GM19193 (cell line): ENCODE data around the gene MAML3.

ENCODE experiments used
- POLR2A ChIP-seq: IDR thresholded peaks from 4 replicates; pipeline ENCODE4 v1.6.1; 2011; ENCODE audit not compliant: insufficient read depth, insufficient read length; ENCODE audit errors: extremely low read depth

MAML3 gene

DNA sequence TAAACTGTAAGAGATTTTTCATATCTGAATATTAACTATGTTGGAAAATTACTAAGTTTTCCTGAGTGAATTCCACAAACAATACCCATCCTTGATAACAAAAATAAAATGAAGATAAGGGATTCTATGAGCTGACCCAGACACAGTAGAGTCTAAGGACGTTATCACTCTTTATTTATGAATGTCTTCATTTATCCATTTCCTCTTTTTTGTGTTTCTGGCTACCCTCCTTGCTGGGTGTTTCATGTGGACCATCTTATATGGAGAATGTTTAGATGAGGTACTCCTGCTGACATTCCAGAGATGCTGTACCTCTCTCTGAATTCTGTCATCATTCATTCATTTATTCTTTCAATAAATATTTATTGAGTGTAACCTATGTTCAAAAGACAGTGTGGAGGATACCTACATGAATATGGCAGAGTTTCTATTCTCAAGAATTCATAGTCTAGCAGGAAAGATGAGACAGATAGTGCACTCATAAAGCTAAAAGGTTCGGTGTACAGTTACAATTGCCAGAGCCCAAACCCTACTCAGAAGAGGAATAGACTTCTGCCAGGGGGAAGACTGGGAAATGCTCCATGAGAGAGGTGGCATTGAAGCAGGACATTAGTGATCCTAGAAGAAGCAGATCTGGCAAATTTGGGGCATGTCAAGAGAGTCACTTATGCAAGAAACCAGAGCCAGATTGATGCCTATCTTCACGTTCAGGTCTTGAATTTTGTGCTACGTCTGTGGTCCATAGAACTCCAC, 195.8 kb downstream of the MAML3 start:
- TF ChIP-seq POLR2A = no peak

DNA sequence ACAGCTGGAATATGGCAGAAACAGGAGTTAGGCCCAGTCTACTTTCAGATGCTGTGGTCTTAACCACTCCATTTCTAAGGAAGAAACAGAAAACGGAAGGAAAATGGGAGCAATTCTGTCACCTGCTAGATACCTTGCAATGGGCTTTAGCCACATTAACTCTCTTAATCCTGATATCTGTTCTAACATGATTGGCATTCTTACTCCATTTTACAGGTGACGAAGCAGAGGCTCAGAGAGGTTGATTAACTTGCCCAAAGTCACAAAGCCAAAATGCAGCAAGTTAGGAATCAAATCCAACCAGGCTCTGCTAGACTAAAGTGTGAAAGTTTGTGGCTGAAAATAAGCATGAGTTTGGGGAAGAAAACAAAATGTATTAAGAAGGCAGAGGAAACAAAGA, 196.9 kb downstream of the MAML3 start:
- TF ChIP-seq POLR2A = no peak

DNA sequence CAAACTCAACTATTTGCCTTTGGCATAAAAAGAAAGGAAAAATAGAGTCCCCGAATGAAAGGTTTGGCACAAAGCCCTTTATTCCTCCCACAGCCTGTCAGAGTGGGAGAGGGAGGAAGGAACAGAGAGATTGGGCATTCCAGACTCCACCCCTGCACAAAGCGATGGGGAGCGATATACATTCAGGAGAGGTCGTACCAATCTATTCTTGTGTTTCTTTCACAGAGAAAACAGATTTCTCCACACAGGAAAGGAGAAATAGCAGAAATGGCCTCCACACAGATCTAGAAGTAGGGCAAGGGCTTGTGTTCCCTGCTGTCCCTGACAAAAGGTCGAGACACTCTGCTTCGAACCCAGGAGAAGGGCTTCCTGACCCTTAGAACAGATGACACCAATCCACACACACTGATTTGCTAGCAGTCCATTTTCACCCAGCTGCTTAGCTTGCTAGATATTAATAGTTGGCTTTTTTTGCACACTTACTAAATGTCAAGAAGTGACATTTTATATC, 197.4 kb downstream of the MAML3 start:
- TF ChIP-seq POLR2A = no peak

DNA sequence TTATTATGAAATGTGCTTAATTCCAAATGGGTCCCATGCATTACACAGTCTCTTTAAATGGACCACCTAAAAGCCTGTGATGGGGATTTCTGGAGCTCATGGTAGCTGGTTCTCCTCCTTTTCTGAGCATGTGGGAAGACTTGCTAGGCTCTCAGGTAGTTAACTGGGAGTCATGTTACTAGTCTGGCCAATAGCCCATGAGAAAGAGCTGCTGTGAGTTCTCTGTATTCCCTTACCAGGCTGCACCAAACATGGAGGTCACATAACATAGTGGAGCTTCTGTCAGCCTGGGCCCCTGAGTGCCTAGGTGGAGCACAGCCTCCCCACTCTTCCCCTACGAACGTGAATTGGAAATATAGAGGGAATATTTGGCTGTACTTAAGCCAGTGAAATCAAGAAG, 198.4 kb downstream of the MAML3 start:
- no peak for TF ChIP-seq POLR2A

DNA sequence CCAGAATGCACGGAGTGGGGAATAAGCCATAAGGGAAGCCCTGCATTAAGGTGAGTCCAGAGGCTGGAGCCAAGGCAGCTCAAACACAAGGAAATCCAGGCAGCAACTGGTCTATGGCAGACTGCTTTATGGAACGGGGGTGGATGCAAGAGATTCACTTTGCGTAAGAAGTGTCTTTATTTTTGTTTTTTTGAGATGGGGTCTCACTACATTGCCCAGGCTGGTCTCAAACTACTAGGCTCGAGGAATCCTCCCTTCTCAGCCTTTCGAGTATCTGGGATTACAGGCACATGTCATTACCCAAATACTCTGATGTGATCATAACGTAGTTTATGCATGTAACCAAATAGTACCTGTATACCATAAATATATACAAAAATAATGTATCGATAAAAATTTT, 199.5 kb downstream of the MAML3 start:
- no peak for TF ChIP-seq POLR2A

DNA sequence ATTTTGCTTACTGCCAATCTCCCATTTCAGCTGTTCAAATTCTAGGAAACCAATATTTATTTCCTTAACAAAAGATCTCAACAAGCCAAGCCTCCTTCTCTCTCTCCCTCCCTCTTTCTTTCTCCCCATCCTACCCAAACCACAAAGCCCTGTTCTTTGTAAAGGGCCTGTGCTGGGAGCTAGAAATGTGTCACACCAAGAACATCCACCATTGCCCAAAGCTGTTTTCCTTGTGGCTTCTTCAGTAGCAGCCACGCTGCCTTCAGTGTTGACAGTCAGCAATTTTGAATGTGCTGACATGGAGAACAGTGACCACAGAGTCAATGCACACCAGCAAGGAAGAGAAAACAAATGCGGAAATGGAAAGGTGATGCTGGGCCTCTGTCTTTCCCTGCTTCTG, 203.0 kb downstream of the MAML3 start:
- TF ChIP-seq POLR2A = no peak

DNA sequence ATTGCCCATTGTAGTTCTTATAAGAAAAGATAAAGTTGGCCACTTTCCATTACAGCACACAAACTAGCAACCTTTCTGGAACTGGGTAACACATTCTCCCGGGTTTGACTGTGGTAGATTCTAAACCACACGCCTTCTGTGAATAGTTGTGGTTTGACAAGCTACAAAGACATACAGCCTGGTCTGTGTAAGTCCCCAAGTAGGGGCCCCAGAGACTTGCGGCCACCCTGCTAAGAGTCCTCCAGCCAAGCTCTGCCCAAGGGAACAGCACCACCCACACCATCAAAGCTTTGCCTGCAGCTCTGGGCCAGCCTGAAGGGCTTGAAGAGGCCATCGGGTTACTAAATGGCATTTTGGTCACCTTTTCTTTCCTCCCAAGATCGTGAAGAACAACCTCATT, 203.4 kb downstream of the MAML3 start:
- TF ChIP-seq POLR2A = no peak

DNA sequence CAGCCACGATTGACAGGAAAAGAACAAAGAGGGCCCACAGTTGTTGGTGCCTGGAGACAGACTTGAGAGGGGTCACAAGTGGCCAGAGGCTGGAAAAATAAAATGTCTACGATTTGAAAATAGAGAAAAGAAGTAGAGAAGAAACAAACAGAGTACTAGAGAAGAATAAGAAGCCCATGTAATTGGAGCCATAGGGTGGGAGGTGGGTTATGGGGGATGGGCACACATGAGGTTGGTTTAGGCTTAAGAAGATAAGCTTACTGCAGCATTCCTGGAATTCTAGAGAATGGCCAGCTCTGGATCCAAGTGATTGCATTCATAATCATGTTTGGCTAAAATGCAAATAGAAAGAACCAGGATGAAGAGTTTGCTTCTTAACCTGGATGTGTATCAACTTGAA, 210.7 kb downstream of the MAML3 start:
- no peak for TF ChIP-seq POLR2A

DNA sequence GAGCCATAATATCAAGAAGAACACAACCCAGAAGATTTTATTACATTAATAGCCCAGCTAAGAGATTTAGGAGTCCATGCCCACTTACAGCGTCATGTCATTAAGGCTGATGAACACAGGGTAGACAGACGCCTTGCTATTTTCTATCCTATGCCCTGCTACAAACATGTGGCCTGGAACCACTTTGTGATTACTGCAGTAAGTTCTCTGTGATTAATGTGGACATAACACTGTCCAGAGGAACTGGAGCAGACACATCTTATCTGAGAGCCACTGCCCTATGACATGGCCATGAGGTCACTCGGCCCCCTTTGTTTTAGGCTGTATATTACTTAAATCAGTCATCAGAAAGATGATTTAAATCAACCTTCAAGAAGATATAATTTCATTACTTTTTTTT, 211.7 kb downstream of the MAML3 start:
- TF ChIP-seq POLR2A = no peak

DNA sequence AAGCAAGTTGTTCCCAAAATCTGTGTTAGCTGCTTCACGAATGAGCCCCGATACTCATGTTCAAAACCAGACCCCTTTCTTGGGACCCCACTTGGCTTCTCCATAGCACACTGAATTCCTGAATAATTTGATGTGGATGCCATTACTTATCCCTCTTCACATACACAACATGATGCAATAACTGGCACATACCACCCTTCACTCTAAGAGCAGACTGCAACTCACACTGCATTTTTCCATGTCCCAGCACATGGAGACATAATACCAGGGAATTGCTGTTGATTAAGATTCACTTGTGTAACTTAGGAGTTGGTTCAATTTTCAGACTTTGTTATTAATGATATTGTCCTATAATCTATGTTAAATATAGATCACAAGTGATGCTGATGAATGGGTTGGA, 213.4 kb downstream of the MAML3 start:
- TF ChIP-seq POLR2A = no peak

DNA sequence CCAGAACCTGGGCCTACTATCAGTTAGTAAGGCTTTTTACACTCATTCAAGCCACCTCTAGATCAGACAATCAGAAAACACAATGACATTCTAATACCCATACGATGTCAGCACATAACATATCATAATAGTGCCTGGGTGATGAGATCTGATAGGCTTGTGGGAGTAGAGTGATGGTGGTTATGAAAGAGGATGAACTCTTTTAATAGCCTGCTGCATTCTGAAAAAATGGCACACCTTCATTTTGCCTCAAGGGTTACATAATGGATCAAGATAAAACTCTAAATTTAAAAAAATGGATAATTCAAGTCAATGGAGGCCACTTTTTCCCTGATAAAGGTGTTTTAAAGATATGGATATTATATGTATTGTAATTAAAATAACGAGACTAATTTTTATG, 215.6 kb downstream of the MAML3 start:
- TF ChIP-seq POLR2A = no peak

DNA sequence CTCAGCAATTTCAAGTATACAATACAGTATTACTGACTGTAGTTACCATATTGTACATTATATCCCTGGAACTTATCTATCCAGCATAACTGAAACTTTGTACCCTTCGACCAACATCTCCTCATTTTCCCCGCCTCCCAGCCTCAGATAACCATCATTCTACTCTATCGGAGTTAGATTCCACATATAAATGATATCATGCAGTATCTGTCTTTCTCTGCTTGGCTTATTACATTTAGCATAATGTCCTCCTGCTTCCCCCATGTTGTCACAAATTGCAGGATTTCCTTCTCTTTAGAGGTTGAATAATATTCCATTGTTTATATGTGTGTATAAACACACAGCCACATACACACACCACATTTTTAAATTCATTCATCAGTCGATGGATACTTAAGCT, 218.1 kb downstream of the MAML3 start:
- TF ChIP-seq POLR2A = no peak

DNA sequence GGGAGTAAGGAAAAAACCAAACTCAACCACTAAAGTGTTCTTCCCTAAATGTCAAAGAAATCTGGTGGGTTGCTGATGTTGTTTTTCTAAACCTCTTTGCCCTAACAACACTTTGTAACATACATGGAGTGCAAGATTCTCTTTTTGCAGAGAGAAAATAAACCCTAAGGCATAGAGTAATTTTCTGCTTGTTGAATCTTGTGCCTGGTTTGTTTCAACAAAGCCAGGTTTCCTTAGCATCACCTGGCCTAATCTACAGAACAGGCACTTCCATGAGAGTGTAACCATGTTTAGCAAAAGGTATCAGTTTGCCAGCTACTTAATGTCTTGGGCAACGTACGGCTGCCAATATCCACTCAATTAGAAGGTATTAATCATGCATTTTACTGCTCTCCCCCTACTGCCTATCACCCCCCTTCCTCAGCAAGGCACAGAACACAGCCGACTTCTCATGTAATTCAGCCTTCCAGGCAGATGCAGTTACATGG, 219.2 kb downstream of the MAML3 start:
- TF ChIP-seq POLR2A = no peak

DNA sequence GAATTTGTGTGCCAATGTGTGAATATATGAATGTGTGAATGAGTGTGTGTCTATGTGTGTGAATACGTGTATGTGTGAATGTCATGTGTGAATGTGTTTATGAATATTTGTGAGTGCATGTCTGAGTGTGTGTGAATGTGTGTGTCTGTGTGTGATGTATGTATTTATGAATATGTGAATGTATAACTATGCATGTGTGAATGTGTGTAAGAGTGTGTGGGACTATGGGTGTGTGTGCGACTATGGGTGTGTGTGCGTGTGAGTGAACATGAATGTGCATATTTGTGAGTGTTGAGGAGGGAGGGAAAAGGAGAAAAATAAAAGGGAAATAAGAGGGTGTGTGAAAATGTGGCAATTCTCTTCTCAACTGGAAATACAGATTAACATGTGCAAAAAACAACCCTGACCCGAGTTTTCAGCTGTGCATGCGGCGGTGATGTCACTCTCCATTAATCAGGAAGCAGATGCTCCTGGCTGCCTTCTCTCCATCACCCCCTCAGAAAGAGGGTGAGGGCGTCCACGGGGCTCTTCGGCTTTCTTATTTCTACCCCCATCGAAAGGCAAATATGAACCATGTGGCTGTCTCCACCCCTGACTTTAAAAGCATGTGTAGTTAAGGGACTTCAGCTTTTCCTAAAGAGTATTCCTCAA, 219.8 kb downstream of the MAML3 start:
- TF ChIP-seq POLR2A = no peak

DNA sequence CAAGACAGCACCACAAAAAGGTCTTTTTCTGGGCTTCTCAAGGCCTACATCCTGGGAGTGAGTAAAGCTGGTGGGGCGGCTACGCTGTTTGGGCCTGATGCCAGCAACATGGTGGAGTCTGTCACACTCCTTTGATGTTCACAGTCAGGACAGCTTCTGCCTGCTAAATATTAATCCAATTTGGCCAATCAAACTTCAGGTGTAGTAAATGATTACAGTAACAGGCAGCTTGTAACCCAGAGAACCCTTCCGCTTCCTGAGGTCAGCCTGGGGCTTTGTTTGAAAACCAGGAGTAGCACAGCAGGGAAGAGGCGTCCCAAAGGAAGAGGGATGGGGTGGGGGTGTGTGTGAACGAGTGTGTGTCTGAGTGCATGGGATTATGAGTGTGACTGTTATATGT, 220.4 kb downstream of the MAML3 start:
- TF ChIP-seq POLR2A = no peak

DNA sequence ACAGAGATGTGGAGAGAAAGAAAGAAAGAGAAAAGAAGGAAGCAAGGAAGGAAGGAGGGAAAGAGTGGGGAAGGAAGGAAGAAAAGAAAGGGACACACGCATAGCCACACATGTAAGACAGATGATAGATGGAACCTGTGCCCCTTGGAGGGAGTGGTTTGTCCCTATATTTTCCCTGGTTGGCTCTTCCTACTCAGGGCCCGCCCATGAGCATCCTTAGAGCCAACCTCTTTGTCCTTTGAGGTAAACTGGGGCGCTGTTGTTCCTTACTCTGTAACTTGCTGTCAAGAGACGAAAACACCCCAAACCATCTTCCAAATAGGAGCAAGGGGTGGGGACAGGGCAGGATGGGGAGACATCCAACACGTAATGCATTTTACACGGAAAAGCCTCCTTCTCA, 220.9 kb downstream of the MAML3 start:
- TF ChIP-seq POLR2A = no peak
